ENCODE data around the gene CAB39. TPM values are rescaled to one million over a fixed set of nuclear protein-coding genes. Genes with fewer than 3 reads are reported as not detected.

Gene CAB39
- total RNA-seq, 2 donors from 2014 or later: 32.3 to 34.5 TPM

DNA sequence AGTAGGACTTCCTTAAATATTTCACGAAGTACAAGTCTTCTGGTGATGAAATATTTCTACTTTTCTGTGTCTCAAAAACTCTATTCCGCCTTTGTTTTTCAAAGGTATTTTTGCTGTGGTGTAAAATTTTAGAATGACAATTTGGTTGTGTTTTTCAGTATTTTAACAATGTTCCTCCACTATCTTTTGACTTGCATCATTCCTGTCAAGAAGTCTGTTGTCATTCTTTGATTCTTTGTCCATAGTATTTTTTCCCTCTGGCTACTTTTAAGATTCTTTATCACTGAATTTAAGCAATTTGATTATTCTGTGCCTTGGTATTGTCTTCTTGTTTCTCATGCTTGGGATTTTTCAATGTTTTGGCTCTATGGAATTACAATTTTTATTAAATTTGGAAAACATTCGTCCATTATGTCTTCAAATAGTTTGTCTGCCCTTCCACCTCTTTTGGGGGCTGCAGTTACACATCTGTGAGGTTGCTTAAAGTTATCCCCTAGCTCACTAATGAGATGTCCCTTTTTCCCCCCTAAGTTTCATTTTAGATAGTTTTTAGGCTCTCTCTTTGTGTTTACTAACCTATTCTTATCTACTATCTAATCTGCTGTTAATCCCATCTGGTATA lies 76.0 kb downstream of the CAB39 start:
- 94 to 99% methylated on average over 3 of the region's 3 CpGs for WGBS, 2 donors
- Histone ChIP-seq H3K4me3 (no peak overlapping the region), H3K27ac (no peak overlapping the region), H3K9me3 (no peaks in the 10 kb centered on the region), H3K36me3 (replicated peaks in 1 of 2; ENCODE audit: insufficient read depth in 1 of 2, low read depth in 2 of 2) (peaks cover 0 to 6% of the 10 kb centered on the region in 2 donors), H3K4me1 (no peaks in the 10 kb centered on the region), H3K27me3 (no peaks in the 10 kb centered on the region)
- no peak for TF ChIP-seq CTCF (IDR thresholded peaks at IDR 0.05)
- DNase-seq (no peak), ATAC-seq (no peak)
- intact Hi-C loops (cut with DNase I): no loop called here

DNA sequence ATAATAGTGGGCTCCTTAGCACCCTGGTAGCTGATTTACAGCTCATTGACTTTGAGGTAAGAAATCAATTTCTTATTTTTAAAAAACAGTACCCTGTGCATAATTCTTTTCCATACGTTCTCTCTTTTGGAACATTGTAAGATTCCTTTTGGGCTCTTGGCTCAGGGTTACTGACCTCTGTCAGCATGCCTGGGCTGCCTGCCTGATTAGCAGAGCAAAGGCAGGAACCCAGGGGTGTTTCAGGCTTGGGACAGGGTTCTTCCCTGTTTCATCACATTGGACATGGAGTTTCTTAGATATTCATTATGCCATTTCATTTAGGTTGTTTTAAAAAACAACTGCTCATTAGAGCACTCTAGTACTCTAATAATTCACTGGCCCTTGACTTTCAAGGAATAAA lies 78.3 kb downstream of the CAB39 start:
- no peak overlapping the region for H3K27ac ChIP-seq
- intact Hi-C loops (cut with DNase I): no loop called here

DNA sequence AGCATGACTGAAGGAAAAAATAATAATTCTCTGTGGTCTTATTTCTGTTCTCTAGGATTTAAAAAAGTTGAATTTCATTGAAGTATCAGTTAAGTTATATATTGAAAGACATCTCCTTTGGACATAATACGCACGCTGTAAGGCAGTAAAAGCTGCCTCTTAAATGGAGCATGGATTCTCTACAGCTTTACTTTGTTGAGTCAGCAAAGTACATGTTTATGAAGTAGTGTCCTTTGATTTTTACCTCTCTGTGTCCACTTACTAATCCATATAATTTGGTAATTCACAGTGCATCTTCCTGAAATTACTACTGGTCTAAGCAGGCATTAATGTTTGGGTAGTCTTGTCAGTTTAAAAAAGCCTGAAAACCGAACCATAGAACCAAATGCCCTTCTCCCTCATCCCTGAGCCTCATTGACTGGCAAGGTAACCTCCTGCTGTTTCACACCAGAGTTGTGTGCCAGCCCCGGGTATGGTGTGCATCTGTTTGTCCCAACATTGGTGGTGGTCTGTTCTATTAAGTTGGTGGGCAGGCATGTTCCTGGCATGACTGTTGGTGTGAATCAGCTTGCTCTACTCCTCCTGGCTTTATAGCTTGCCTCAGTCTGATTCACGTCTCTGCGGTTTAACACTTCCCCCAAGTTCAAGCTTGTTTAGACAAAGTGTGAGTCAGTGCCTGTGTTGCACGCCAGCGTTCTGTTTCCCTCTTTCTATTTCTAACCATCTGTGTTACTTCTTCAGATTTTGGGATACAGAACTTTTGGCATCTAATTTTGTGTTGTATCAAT lies 81.1 kb downstream of the CAB39 start:
- whole genome bisulfite sequencing, 2 donors: 75% methylated on average over 8 of the region's 8 CpGs
- H3K27me3 ChIP-seq: no peaks in the 10 kb centered on the region
- H3K4me3 ChIP-seq: no peak overlapping the region
- intact Hi-C loops (cut with DNase I): no loop called here
- DNase-seq: peak in 3 of 4 donors; percentile 47 to 80 (median 49)
- TF ChIP-seq CTCF (IDR thresholded peaks at IDR 0.05) (no peak), POLR2A (IDR thresholded peaks at IDR 0.05) (peak in 1 of 3 donors; percentile 20)
- peak overlapping the region in 3 of 4 donors; percentile 26 to 59 (median 39) for H3K27ac ChIP-seq
- peaks cover 0 to 9% of the 10 kb centered on the region in 2 donors for H3K36me3 ChIP-seq (replicated peaks in 1 of 2; ENCODE audit: insufficient read depth in 1 of 2, low read depth in 2 of 2)
- ATAC-seq: peak; percentile 55
- no peaks in the 10 kb centered on the region for H3K9me3 ChIP-seq
- no peaks in the 10 kb centered on the region for H3K4me1 ChIP-seq

More for the DNA sequence above, 78.3 kb downstream of the CAB39 start:
- no peaks in the 10 kb centered on the region for H3K27me3 ChIP-seq
- H3K4me3 ChIP-seq: no peak overlapping the region
- ATAC-seq (no peak), DNase-seq (no peak)
- H3K4me1 ChIP-seq: no peaks in the 10 kb centered on the region
- no peaks in the 10 kb centered on the region for H3K9me3 ChIP-seq
- TF ChIP-seq CTCF (IDR thresholded peaks at IDR 0.05) (no peak), POLR2A (IDR thresholded peaks at IDR 0.05) (no peak)
- 89 to 91% methylated on average over 1 of the region's 1 CpG for WGBS, 2 donors
- peaks cover 0 to 9% of the 10 kb centered on the region in 2 donors for H3K36me3 ChIP-seq (replicated peaks in 1 of 2; ENCODE audit: insufficient read depth in 1 of 2, low read depth in 2 of 2)

GRCh38 chr2:230794497-230794896 lies 81.9 kb downstream of the CAB39 start:
- H3K9me3 ChIP-seq: no peaks in the 10 kb centered on the region
- no peak overlapping the region for H3K4me3 ChIP-seq
- ATAC-seq (no peak), DNase-seq (no peak)
- no peaks in the 10 kb centered on the region for H3K4me1 ChIP-seq
- peaks cover 0 to 9% of the 10 kb centered on the region in 2 donors for H3K36me3 ChIP-seq (replicated peaks in 1 of 2; ENCODE audit: insufficient read depth in 1 of 2, low read depth in 2 of 2)
- TF ChIP-seq POLR2A (IDR thresholded peaks at IDR 0.05) (no peak), CTCF (IDR thresholded peaks at IDR 0.05) (no peak)
- H3K27ac ChIP-seq: peak overlapping the region in 2 of 4 donors; percentile 0 to 59
- intact Hi-C loops (cut with DNase I): no loop called here
- 85 to 91% methylated on average over 7 of the region's 7 CpGs for WGBS, 2 donors
- H3K27me3 ChIP-seq: no peaks in the 10 kb centered on the region
